ENCODE results near the gene RAB35.

Gene RAB35

GRCh38 chr12:120158351-120158750 is 41.8 kb upstream of the RAB35 start:
- ChIA-PET CTCF (no interaction called here), POLR2A (no interaction called here)
- Histone ChIP-seq H3K4me1 (ENCODE audit: control insufficient read depth, insufficient read depth, low read length) (no peaks in the 10 kb centered on the region), H3K36me3 (ENCODE audit: control insufficient read depth in 2 of 2, insufficient read depth in 1 of 2, low read length in 2 of 2) (peaks cover 33 to 98% of the 10 kb centered on the region in 2 experiments), H3K4me3 (ENCODE audit: low read depth, low read length) (no peak overlapping the region), H3K27ac (ENCODE audit: extremely low read depth, low read depth, low read length) (no peak overlapping the region), H3K9me3 (ENCODE audit: control insufficient read depth, insufficient read depth, low read depth, low read length) (no peaks in the 10 kb centered on the region)
- no peak for TF ChIP-seq ZNF146 (tag by site-specific recombination; IDR thresholded peaks at IDR 0.05)
- no peak for TF ChIP-seq ZNF621 (tag by site-specific recombination; IDR thresholded peaks at IDR 0.05)
- TF ChIP-seq ZNF830 (tag by site-specific recombination; IDR thresholded peaks at IDR 0.05; ENCODE audit: low read depth), result no peak
- TF ChIP-seq ZBTB1 (tag by site-specific recombination; IDR thresholded peaks at IDR 0.05), result no peak
- TF ChIP-seq ZNF19 (tag by site-specific recombination; IDR thresholded peaks at IDR 0.05; ENCODE audit: low read depth), result no peak
- no peak for TF ChIP-seq ZNF664 (tag by site-specific recombination; IDR thresholded peaks at IDR 0.05)
- no peak for TF ChIP-seq SCRT2 (tag by site-specific recombination; IDR thresholded peaks at IDR 0.05)
- TF ChIP-seq ZNF558 (tag by site-specific recombination; IDR thresholded peaks at IDR 0.05), result no peak
- TF ChIP-seq ZFP37 (tag by site-specific recombination; IDR thresholded peaks at IDR 0.05), result no peak
- TF ChIP-seq ZNF121 (tag by site-specific recombination; IDR thresholded peaks at IDR 0.05), result no peak
- no peak for TF ChIP-seq ZNF785 (tag by site-specific recombination; IDR thresholded peaks at IDR 0.05)
- no peak for TF ChIP-seq ZNF341 (tag by site-specific recombination; IDR thresholded peaks at IDR 0.05; ENCODE audit: low read depth)
- no peak for TF ChIP-seq ZNF658 (tag by site-specific recombination; IDR thresholded peaks at IDR 0.05)
- TF ChIP-seq TRIM28 (IDR thresholded peaks at IDR 0.05; ENCODE audit: borderline replicate concordance, low read length), result no peak
- TF ChIP-seq ZNF747 (tag by site-specific recombination; IDR thresholded peaks at IDR 0.05), result no peak

- Histone ChIP-seq H3K4me1 (ENCODE audit: control insufficient read depth, insufficient read depth, low read length) (no peaks in the 10 kb centered on the region), H3K9me3 (ENCODE audit: control insufficient read depth, insufficient read depth, low read depth, low read length) (no peaks in the 10 kb centered on the region), H3K36me3 (ENCODE audit: control insufficient read depth in 2 of 2, insufficient read depth in 1 of 2, low read length in 2 of 2) (peaks cover 28 to 98% of the 10 kb centered on the region in 2 experiments), H3K27ac (ENCODE audit: extremely low read depth, low read depth, low read length) (no peak overlapping the region), H3K4me3 (ENCODE audit: low read depth, low read length) (no peak overlapping the region)
- ChIA-PET CTCF (no interaction called here), POLR2A (no interaction called here)
- no peak for TF ChIP-seq BCL11B (tag by site-specific recombination; IDR thresholded peaks at IDR 0.05; ENCODE audit: low read depth)
- TF ChIP-seq ZNF645 (tag by site-specific recombination; IDR thresholded peaks at IDR 0.05), result no peak
- no peak for TF ChIP-seq ZNF19 (tag by site-specific recombination; IDR thresholded peaks at IDR 0.05; ENCODE audit: low read depth)
- no peak for TF ChIP-seq ZNF76 (tag by site-specific recombination; IDR thresholded peaks at IDR 0.05; ENCODE audit: borderline replicate concordance, low read depth)
- TF ChIP-seq ZBTB10 (tag by site-specific recombination; IDR thresholded peaks at IDR 0.05), result no peak
- no peak for TF ChIP-seq OSR2 (tag by site-specific recombination; IDR thresholded peaks at IDR 0.05)
- TF ChIP-seq MYNN (tag by site-specific recombination; IDR thresholded peaks at IDR 0.05; ENCODE audit: borderline replicate concordance), result no peak
- no peak for TF ChIP-seq ZNF548 (tag by site-specific recombination; IDR thresholded peaks at IDR 0.05)
- TF ChIP-seq ZNF223 (tag by site-specific recombination; IDR thresholded peaks at IDR 0.05), result no peak
These were observed 41.1 kb upstream of the RAB35 start for GRCh38 chr12:120157678-120158077.

All from HEK293 (cell line).